ENCODE results near the gene NOS3.

NOS3 gene

GRCh38 chr7:150965273-150965830 lies 25.5 kb upstream of the NOS3 start:
- no peak for DNase-seq (ENCODE audit: low read depth)
- no peak for TF ChIP-seq CTCF (IDR thresholded peaks at IDR 0.05; ENCODE audit: control insufficient read depth, extremely low read depth, insufficient read depth)
- no peak overlapping the region for H3K4me3 ChIP-seq (ENCODE audit: low read depth, low read length)

GRCh38 chr7:150966002-150966401 lies 24.8 kb upstream of the NOS3 start:
- H3K4me3 ChIP-seq (ENCODE audit: low read depth, low read length) = no peak overlapping the region
- no peak for DNase-seq (ENCODE audit: low read depth)
- TF ChIP-seq CTCF (IDR thresholded peaks at IDR 0.05; ENCODE audit: control insufficient read depth, extremely low read depth, insufficient read depth) = no peak

- DNase-seq (ENCODE audit: low read depth) = no peak
- TF ChIP-seq CTCF (IDR thresholded peaks at IDR 0.05; ENCODE audit: control insufficient read depth, extremely low read depth, insufficient read depth) = no peak
- no peak overlapping the region for H3K4me3 ChIP-seq (ENCODE audit: low read depth, low read length)
Observed at GRCh38 chr7:150967349-150967748, 23.5 kb upstream of the NOS3 start.

- DNase-seq (ENCODE audit: low read depth) = no peak
- TF ChIP-seq CTCF (IDR thresholded peaks at IDR 0.05; ENCODE audit: control insufficient read depth, extremely low read depth, insufficient read depth) = no peak
- H3K4me3 ChIP-seq (ENCODE audit: low read depth, low read length) = no peak overlapping the region
Observed at GRCh38 chr7:150968056-150968733, 22.6 kb upstream of the NOS3 start.

GRCh38 chr7:150968734-150969372 lies 22.0 kb upstream of the NOS3 start:
- DNase-seq (ENCODE audit: low read depth) = no peak
- no peak for TF ChIP-seq CTCF (IDR thresholded peaks at IDR 0.05; ENCODE audit: control insufficient read depth, extremely low read depth, insufficient read depth)
- no peak overlapping the region for H3K4me3 ChIP-seq (ENCODE audit: low read depth, low read length)

- no peak for TF ChIP-seq CTCF (IDR thresholded peaks at IDR 0.05; ENCODE audit: control insufficient read depth, extremely low read depth, insufficient read depth)
- no peak overlapping the region for H3K4me3 ChIP-seq (ENCODE audit: low read depth, low read length)
- DNase-seq (ENCODE audit: low read depth) = no peak
Observed at GRCh38 chr7:150969475-150969874, 21.3 kb upstream of the NOS3 start.
